Tibial nerve (tissue), 4 donors: Measurements from ENCODE around the gene SLC25A21. TPM values are rescaled to one million over a fixed set of nuclear protein-coding genes. Genes with fewer than 3 reads are reported as not detected.

Experiments used
- DNase-seq, 2 donors: peaks; one replicate each; pipeline ENCODE4 v3.0.0-alpha.2; 2019; ENCODE audit warnings: low spot score in 2 of 2
- H3K27ac ChIP-seq, 4 donors: fragments of 200-600 bp; sonication (generic) in 3 of 4; one replicate each; pipeline ENCODE4 v1.5.1; 2017 to 2019; ENCODE audit warnings: mild to moderate bottlenecking in 1 of 4
- H3K27me3 ChIP-seq, 2 donors: fragments of 200-600 bp; sonication (generic) in 1 of 2; one replicate each; pipeline versions ENCODE4 v1.5.1 to v1.6.0; 2017 to 2019
- H3K36me3 ChIP-seq, 3 donors: fragments of 200-600 bp; sonication (generic); one replicate each; pipeline ENCODE4 v1.5.1; 2018 to 2019
- H3K4me1 ChIP-seq, 4 donors: fragments of 200-600 bp; sonication (generic) in 3 of 4; one replicate each; pipeline ENCODE4 v1.5.1; 2017 to 2019
- H3K4me3 ChIP-seq, 4 donors: fragments of 200-600 bp; sonication (generic) in 3 of 4; one replicate each; pipeline ENCODE4 v1.5.1; 2017 to 2019; ENCODE audit warnings: mild to moderate bottlenecking in 1 of 4, moderate library complexity in 1 of 4
- H3K9me3 ChIP-seq, 4 donors: fragments of 200-600 bp; sonication (generic) in 3 of 4; one replicate each; pipeline ENCODE4 v1.5.1; 2017 to 2019
- EP300 ChIP-seq, 2 donors: sonication (generic); formaldehyde crosslinking; IDR thresholded peaks; one replicate each; pipeline ENCODE4 v1.6.1; 2017; ENCODE audit warnings: antibody characterized with exemption in 2 of 2, mild to moderate bottlenecking in 1 of 2
- POLR2A ChIP-seq, 2 donors: fragments of 450-650 bp; IDR thresholded peaks; one replicate each; pipeline ENCODE4 v1.6.1; 2017; ENCODE audit warnings: antibody characterized with exemption in 2 of 2, mild to moderate bottlenecking in 2 of 2, moderate library complexity in 2 of 2
- WGBS, 2 donors: methylation state at CpG; one replicate each; pipeline ENCODE4 v1.1.5; 2018; 5-methylcytosine and 5-hydroxymethylcytosine counted together
- total RNA-seq, 4 donors: library from RNA; depleted of rRNA; stranded (reverse); fragments of >200 nt; gene quantifications; one replicate each; pipeline ENCODE4 v1.1.0, GENCODE V29; 2016
- TF ChIP-seq, protein P1 (sequence below), 5 experiments: fragments of 200-600 bp in 3 of 5; fragments of 450-650 bp in 2 of 5; sonication (generic) in 3 of 5; IDR thresholded peaks; one replicate each; pipeline ENCODE4 v1.5.1; 2016 to 2019; ENCODE audit warnings: antibody characterized with exemption in 5 of 5, mild to moderate bottlenecking in 3 of 5, moderate library complexity in 2 of 5

Gene SLC25A21
- total RNA-seq, 4 donors from 2014 or later = 0.30 to 0.98 (median 0.42) TPM; not detected in 1

DNA sequence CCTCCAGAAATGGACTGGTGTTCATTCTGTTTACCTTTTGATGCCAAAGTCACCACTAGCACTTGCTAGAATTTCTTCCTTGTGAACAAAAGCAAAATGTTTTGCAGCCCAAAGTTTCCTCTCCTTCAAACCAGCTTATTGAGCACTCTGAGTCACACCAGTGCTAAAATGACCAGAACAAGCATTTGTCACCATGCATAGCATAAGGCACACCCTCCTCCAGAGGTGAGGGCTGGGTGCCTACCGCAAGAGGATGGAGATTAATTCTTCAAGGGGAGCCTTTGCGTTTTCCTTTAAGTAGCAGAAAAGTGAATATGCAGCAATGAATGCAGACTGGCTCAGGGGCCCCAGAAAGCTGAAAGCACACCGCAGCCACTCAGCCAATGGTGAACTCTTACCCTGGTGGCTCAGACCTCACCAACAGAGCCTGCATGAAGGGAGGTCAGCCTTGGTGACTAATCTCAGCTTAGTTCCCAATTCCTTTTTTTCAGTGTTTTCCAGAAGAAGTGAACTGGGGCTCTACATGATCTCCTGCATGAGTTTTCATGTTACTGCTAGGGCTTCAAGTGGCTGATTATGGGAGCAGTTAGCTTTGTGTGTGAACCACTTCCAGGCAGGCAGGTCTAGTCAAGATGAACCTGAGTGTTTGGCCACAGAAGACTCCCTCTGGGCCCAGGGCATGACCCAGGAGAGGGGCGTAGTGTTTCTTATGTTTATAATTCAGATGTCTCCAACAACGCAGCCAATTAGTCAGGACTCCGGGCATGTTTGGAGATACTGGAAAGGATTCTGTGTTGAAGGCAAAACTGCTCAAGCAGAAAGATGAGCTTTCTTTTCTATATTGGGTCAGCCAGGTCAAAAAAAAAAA is 414.4 kb downstream of the SLC25A21 start:
- H3K36me3 ChIP-seq = no peaks in the 10 kb centered on the region
- H3K4me1 ChIP-seq = no peaks in the 10 kb centered on the region
- 76 to 78% methylated on average over 6 of the region's 6 CpGs for WGBS, 2 donors
- DNase-seq = no peak
- no peak overlapping the region for H3K27ac ChIP-seq
- H3K27me3 ChIP-seq = no peaks in the 10 kb centered on the region
- peaks cover 0 to 4% (median 0%) of the 10 kb centered on the region in 4 donors for H3K9me3 ChIP-seq
- no peak overlapping the region for H3K4me3 ChIP-seq
- TF ChIP-seq POLR2A (IDR thresholded peaks at IDR 0.05) = no peak
- TF ChIP-seq EP300 (IDR thresholded peaks at IDR 0.05) = no peak
- TF ChIP-seq, protein P1, sequence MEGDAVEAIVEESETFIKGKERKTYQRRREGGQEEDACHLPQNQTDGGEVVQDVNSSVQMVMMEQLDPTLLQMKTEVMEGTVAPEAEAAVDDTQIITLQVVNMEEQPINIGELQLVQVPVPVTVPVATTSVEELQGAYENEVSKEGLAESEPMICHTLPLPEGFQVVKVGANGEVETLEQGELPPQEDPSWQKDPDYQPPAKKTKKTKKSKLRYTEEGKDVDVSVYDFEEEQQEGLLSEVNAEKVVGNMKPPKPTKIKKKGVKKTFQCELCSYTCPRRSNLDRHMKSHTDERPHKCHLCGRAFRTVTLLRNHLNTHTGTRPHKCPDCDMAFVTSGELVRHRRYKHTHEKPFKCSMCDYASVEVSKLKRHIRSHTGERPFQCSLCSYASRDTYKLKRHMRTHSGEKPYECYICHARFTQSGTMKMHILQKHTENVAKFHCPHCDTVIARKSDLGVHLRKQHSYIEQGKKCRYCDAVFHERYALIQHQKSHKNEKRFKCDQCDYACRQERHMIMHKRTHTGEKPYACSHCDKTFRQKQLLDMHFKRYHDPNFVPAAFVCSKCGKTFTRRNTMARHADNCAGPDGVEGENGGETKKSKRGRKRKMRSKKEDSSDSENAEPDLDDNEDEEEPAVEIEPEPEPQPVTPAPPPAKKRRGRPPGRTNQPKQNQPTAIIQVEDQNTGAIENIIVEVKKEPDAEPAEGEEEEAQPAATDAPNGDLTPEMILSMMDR (IDR thresholded peaks at IDR 0.05) = no peak

DNA sequence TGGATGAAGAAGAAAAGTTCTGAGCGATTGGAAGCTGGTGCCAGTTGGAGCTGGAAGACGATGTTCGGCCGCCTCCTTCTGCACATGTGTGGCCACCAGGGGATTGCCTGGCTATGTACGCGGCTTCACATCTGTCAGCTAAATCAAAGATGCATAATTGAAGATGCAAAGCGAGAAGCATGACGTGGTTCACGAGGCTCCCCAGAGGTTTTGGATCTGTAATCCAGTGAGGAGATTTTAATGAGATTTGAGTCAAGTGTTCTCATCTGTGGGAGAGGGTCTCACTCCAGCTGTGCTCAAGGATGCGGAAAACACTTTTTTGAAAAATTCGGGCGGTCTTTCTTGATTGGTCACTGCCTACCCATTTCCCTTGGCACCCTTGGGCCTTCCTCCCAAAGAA is 416.2 kb downstream of the SLC25A21 start:
- WGBS, 2 donors = 87 to 89% methylated on average over 12 of the region's 12 CpGs

DNA sequence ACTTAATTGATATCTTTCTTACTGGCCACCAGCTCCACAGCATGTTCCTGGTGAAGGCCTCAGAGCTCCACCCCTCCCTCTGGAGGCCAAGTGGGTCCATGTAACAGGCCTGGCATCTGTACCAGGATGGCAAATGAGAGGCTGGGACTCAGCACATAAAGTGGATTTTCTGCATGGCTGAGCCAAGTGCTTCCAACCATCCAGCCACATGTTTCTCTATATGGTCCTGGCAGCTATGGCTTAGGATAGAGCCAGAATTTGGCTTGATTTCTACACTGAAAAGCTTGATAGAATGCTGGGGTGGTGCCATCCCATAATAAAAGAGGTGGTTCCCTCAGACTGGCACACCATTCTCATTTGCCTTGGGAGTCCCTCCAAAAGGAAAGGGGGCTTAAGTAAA is 416.6 kb downstream of the SLC25A21 start:
- Histone ChIP-seq H3K4me1 (no peaks in the 10 kb centered on the region), H3K27ac (no peak overlapping the region), H3K27me3 (no peaks in the 10 kb centered on the region), H3K36me3 (no peaks in the 10 kb centered on the region), H3K4me3 (no peak overlapping the region), H3K9me3 (peaks cover 0 to 4% (median 0%) of the 10 kb centered on the region in 4 donors)
- no peak for TF ChIP-seq POLR2A (IDR thresholded peaks at IDR 0.05)
- TF ChIP-seq, protein P1 (IDR thresholded peaks at IDR 0.05) = no peak
- TF ChIP-seq EP300 (IDR thresholded peaks at IDR 0.05) = no peak
- no peak for DNase-seq

More for the DNA sequence above, 416.2 kb downstream of the SLC25A21 start:
- Histone ChIP-seq H3K27me3 (no peaks in the 10 kb centered on the region), H3K27ac (no peak overlapping the region), H3K4me3 (no peak overlapping the region), H3K4me1 (no peaks in the 10 kb centered on the region), H3K9me3 (peaks cover 0 to 4% (median 0%) of the 10 kb centered on the region in 4 donors), H3K36me3 (no peaks in the 10 kb centered on the region)
- no peak for TF ChIP-seq EP300 (IDR thresholded peaks at IDR 0.05)
- TF ChIP-seq, protein P1 (IDR thresholded peaks at IDR 0.05) = no peak
- no peak for TF ChIP-seq POLR2A (IDR thresholded peaks at IDR 0.05)
- no peak for DNase-seq

DNA sequence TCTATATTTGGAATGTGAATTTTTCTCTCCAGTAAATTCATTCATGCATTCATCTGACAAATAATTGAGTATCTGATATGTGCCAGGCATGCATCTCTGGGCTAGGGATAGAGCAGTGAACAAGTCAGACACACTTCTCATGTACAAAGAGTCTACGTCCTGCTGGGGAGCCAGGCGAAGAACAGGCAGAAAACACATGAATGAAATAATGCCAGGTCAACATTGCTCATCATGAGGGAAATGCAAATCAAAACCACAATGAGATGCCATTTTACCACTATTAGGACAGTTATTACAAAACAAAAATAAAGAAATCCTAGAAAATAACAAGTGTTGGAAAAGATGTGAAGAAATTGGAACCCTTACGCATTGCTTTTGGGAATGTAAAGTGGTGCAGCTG is 420.5 kb downstream of the SLC25A21 start:
- DNase-seq = no peak
- Histone ChIP-seq H3K27ac (no peak overlapping the region), H3K27me3 (no peaks in the 10 kb centered on the region), H3K4me1 (no peaks in the 10 kb centered on the region), H3K9me3 (peaks cover 0 to 4% (median 0%) of the 10 kb centered on the region in 4 donors), H3K4me3 (no peak overlapping the region), H3K36me3 (no peaks in the 10 kb centered on the region)
- no peak for TF ChIP-seq POLR2A (IDR thresholded peaks at IDR 0.05)
- TF ChIP-seq, protein P1 (IDR thresholded peaks at IDR 0.05) = no peak
- 93 to 95% methylated on average over 3 of the region's 3 CpGs for WGBS, 2 donors

DNA sequence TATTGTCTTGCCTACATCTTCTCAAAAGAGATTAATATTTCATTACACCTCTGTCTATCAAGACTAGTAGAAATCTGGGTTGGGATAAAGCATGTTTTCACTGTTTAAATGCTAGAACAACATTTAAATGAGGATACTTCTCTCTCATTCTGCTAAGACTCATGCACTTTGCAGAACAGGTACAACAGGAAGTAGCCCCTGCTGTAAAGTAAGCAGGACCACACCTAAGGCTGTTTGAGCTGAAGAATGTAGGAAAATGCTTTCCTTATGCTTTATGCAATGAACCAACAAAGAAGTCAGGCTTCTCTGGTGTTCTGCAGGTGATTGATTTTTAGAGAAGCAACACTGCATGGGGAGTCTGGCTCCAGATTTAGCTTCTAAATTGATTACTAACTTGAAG is 421.3 kb downstream of the SLC25A21 start:
- H3K36me3 ChIP-seq = no peaks in the 10 kb centered on the region
- peaks cover 0 to 4% (median 0%) of the 10 kb centered on the region in 4 donors for H3K9me3 ChIP-seq
- no peaks in the 10 kb centered on the region for H3K27me3 ChIP-seq
- H3K4me1 ChIP-seq = no peaks in the 10 kb centered on the region
- no peak for DNase-seq
- H3K4me3 ChIP-seq = no peak overlapping the region
- TF ChIP-seq POLR2A (IDR thresholded peaks at IDR 0.05) (no peak), EP300 (IDR thresholded peaks at IDR 0.05) (no peak)
- TF ChIP-seq, protein P1 (IDR thresholded peaks at IDR 0.05) = no peak
- no peak overlapping the region for H3K27ac ChIP-seq
